CD4-positive, alpha-beta T cell (primary cell): Measurements from ENCODE around the gene ARHGAP26. TPM values are rescaled to one million over a fixed set of nuclear protein-coding genes. Genes with fewer than 3 reads are reported as not detected.
A peak's percentile ranks its signal among the peaks of the same experiment; 100 is the strongest.

Experiments used
- ATAC-seq: fragments of 200-7000 bp; cut with Tn5 transposase; one replicate; pipeline ENCODE4 v1.10.0; 2022; ENCODE audit warnings: mild to moderate bottlenecking; ENCODE audit not compliant: poor library complexity
- CTCF ChIA-PET: fragments of 350-600 bp; sonication (Branson Sonifier 250); formaldehyde crosslinking; loops from one replicate; lab custom pipeline; 2021; ENCODE audit warnings: antibody characterized with exemption, inconsistent platforms; lab: Charles Lee
- POLR2A ChIA-PET: fragments of 350-600 bp; sonication (Branson Sonifier 250); formaldehyde crosslinking; loops from one replicate; lab custom pipeline; 2021; ENCODE audit warnings: antibody characterized with exemption, inconsistent platforms; lab: Charles Lee
- DNase-seq, 14 experiments: peaks; one replicate each; pipeline ENCODE4 v3.0.0-alpha.2; 2013 to 2020; ENCODE audit warnings: mixed read lengths in 2 of 14
- H3K27ac ChIP-seq, 2 donors: one replicate each; pipeline versions ENCODE4 v1.5.1 to v1.7.0; 2013; ENCODE audit warnings: low read length in 2 of 2, low read depth in 1 of 2, mild to moderate bottlenecking in 1 of 2
- H3K27me3 ChIP-seq, 2 experiments: 1 replicate in 1 of 2; 2 replicates in 1 of 2; pipeline versions ENCODE4 v1.6.1 to v1.7.0; 2013; ENCODE audit warnings: low read length in 2 of 2, control low read depth in 1 of 2, mild to moderate bottlenecking in 1 of 2, moderate library complexity in 1 of 2; ENCODE audit not compliant: insufficient read depth in 2 of 2, control insufficient read depth in 1 of 2
- H3K36me3 ChIP-seq: one replicate; pipeline ENCODE4 v1.6.1; 2013; ENCODE audit warnings: low read length, control low read depth; ENCODE audit not compliant: insufficient read depth
- H3K4me1 ChIP-seq: one replicate; pipeline ENCODE4 v1.6.1; 2013; ENCODE audit warnings: low read length, control low read depth; ENCODE audit not compliant: insufficient read depth
- H3K4me3 ChIP-seq: one replicate; pipeline ENCODE4 v1.5.1; 2013; ENCODE audit warnings: mild to moderate bottlenecking, low read length, moderate library complexity
- H3K9me3 ChIP-seq, 2 experiments: 1 replicate in 1 of 2; 2 replicates in 1 of 2; pipeline versions ENCODE4 v1.6.1 to v1.7.0; 2013; ENCODE audit warnings: low read length in 2 of 2, mild to moderate bottlenecking in 2 of 2, control low read depth in 1 of 2, moderate library complexity in 1 of 2; ENCODE audit not compliant: control insufficient read depth in 1 of 2, insufficient read depth in 1 of 2
- H3K27ac Mint-ChIP-seq: one replicate; pipeline ENCODE4 v1.8.0; 2020; ENCODE audit warnings: mixed read lengths
- H3K27me3 Mint-ChIP-seq: one replicate; pipeline ENCODE4 v1.8.0; 2021; ENCODE audit warnings: mixed read lengths
- H3K36me3 Mint-ChIP-seq: one replicate; pipeline ENCODE4 v1.8.0; 2021; ENCODE audit warnings: low read depth, mixed read lengths
- H3K4me1 Mint-ChIP-seq: one replicate; pipeline ENCODE4 v1.8.0; 2021; ENCODE audit warnings: low read depth, mixed read lengths
- H3K4me3 Mint-ChIP-seq: one replicate; pipeline ENCODE4 v1.8.0; 2020; ENCODE audit warnings: mild to moderate bottlenecking, mixed read lengths
- H3K9me3 Mint-ChIP-seq: one replicate; pipeline ENCODE4 v1.8.0; 2020; ENCODE audit warnings: mixed read lengths
- intact Hi-C, 2 experiments: fragments of 100-400 bp; cut with DNase I in 1 of 2; cut with micrococcal nuclease in 1 of 2; formaldehyde crosslinking; loops; one replicate each; pipeline versions ENCODE4 v1.15.1 to v1.9.0; 2023 to 2025; cut with DNase I, micrococcal nuclease
- total RNA-seq, 174 experiments: library from RNA in 2 of 174; stranded (reverse) in 2 of 174; gene quantifications; one replicate each; pipeline ENCODE4 v1.2.3 and lab custom pipeline; 2021 to 2026
- TF ChIP-seq, protein P1 (sequence below): fragments of 200-600 bp; IDR thresholded peaks from one replicate; pipeline ENCODE4 v1.8.0; 2022; ENCODE audit warnings: antibody characterized with exemption, mild to moderate bottlenecking

Gene ARHGAP26
- total RNA-seq, 2 experiments from 2014 or later, result 24.9 to 27.3 TPM

DNA sequence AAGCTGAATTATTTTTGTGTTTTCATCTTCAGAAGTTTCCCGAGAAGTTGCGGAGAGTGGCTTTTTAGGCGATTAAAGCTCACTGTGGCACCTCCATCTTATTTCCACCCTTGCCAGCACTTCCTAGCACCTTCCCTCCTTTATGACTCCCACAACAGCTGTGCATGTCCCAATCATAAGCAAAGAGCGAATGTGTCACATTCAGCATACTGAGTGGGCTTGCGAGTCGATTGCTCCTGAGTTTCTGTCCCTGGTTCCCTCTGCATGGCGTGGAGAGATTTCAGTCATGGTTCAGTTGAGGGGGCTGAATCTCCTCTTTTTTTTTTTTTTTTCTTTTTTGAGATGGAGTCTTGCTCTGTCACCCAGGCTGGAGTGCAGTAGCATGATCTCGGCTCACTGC lies 144.9 kb downstream of the ARHGAP26 start:
- ChIA-PET POLR2A (interaction anchor here (1.4 kb wide), 1 partner anchor 88 kb away, joined by 3 read pairs; no protein-coding TSS in a partner anchor), CTCF (interaction anchor here (1.1 kb wide), 1 partner anchor 94 kb away, joined by 3 read pairs; no protein-coding TSS in a partner anchor)
- no peak overlapping the region for H3K4me3 Mint-ChIP-seq
- peaks cover 66% of the 10 kb centered on the region for H3K36me3 Mint-ChIP-seq
- no peaks in the 10 kb centered on the region for H3K27me3 ChIP-seq
- TF ChIP-seq, protein P1, sequence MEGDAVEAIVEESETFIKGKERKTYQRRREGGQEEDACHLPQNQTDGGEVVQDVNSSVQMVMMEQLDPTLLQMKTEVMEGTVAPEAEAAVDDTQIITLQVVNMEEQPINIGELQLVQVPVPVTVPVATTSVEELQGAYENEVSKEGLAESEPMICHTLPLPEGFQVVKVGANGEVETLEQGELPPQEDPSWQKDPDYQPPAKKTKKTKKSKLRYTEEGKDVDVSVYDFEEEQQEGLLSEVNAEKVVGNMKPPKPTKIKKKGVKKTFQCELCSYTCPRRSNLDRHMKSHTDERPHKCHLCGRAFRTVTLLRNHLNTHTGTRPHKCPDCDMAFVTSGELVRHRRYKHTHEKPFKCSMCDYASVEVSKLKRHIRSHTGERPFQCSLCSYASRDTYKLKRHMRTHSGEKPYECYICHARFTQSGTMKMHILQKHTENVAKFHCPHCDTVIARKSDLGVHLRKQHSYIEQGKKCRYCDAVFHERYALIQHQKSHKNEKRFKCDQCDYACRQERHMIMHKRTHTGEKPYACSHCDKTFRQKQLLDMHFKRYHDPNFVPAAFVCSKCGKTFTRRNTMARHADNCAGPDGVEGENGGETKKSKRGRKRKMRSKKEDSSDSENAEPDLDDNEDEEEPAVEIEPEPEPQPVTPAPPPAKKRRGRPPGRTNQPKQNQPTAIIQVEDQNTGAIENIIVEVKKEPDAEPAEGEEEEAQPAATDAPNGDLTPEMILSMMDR, result no peak
- H3K4me1 Mint-ChIP-seq, result no peaks in the 10 kb centered on the region
- no peaks in the 10 kb centered on the region for H3K27me3 Mint-ChIP-seq
- H3K9me3 Mint-ChIP-seq, result no peaks in the 10 kb centered on the region
- H3K4me1 ChIP-seq, result no peaks in the 10 kb centered on the region
- no peak overlapping the region for H3K27ac Mint-ChIP-seq
- intact Hi-C loops, result no loop called here
- no peak for ATAC-seq
- H3K27ac ChIP-seq, result no peak overlapping the region
- peaks cover 37% of the 10 kb centered on the region for H3K36me3 ChIP-seq
- H3K4me3 ChIP-seq, result no peak overlapping the region
- H3K9me3 ChIP-seq, result no peaks in the 10 kb centered on the region
- DNase-seq, result no peak

DNA sequence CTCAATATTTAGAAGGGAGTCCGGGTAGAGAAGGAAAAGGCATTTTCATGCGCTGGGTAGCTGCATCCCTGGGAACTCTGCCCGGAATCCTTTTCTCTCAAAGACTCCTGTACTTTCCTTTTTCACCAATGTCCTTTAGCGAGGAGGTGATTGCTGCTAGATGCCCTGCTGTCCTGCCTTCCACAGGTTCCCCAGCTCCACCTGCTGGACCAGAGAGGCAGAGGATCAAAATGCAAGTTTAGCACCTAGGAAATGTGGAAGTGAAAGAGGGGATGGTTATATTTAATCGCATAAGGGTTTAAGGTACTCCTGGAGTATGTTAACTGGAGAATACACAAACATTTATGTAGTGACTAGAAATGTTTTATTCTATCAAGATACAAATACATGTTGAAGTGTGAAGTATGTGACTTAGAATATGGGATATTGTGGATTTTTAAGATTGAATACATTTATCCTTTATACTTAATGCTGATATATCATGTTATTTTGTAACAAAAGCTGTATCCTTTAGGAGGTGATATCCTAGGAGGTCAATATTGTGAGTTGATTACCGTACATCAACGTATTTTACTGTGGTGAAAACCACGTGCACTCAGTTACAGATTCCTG lies 145.7 kb downstream of the ARHGAP26 start:
- Mint-ChIP-seq H3K27me3 (no peaks in the 10 kb centered on the region), H3K4me1 (no peaks in the 10 kb centered on the region), H3K4me3 (no peak overlapping the region), H3K36me3 (peaks cover 58% of the 10 kb centered on the region), H3K9me3 (no peaks in the 10 kb centered on the region), H3K27ac (no peak overlapping the region)
- Histone ChIP-seq H3K36me3 (peaks cover 34% of the 10 kb centered on the region), H3K4me1 (no peaks in the 10 kb centered on the region), H3K27ac (no peak overlapping the region), H3K27me3 (no peaks in the 10 kb centered on the region), H3K9me3 (no peaks in the 10 kb centered on the region), H3K4me3 (no peak overlapping the region)
- ChIA-PET POLR2A (interaction anchor here (1.4 kb wide), 1 partner anchor 87 kb away, joined by 3 read pairs; no protein-coding TSS in a partner anchor), CTCF (interaction anchor here (1.0 to 1.5 kb wide), 3 partner anchors 10 to 93 kb away, joined by 3 read pairs; no protein-coding TSS in a partner anchor)
- TF ChIP-seq, protein P1, result no peak
- ATAC-seq (no peak), DNase-seq (peak in 4 of 14 experiments; percentile 10 to 33 (median 19))
- intact Hi-C loops, result no loop called here

GRCh38 chr5:142918959-142919635 lies 148.9 kb downstream of the ARHGAP26 start:
- no peak overlapping the region for H3K27ac ChIP-seq
- ATAC-seq, result no peak
- Mint-ChIP-seq H3K27ac (no peak overlapping the region), H3K4me1 (peaks cover 5% of the 10 kb centered on the region), H3K4me3 (no peak overlapping the region), H3K9me3 (no peaks in the 10 kb centered on the region), H3K27me3 (no peaks in the 10 kb centered on the region), H3K36me3 (peaks cover 27% of the 10 kb centered on the region)
- TF ChIP-seq, protein P1, result no peak
- no peak for DNase-seq
- H3K4me1 ChIP-seq, result no peaks in the 10 kb centered on the region
- H3K36me3 ChIP-seq, result peaks cover 16% of the 10 kb centered on the region
- H3K9me3 ChIP-seq, result no peaks in the 10 kb centered on the region
- no peak overlapping the region for H3K4me3 ChIP-seq
- no peaks in the 10 kb centered on the region for H3K27me3 ChIP-seq
- ChIA-PET CTCF (no interaction called here), POLR2A (interaction anchor here (0.6 kb wide), 1 partner anchor 910 kb away, joined by 3 read pairs; no protein-coding TSS in a partner anchor)
- intact Hi-C loops, result no loop called here
